ENCODE results near the gene SIKE1. TPM values are rescaled to one million over a fixed set of nuclear protein-coding genes. Genes with fewer than 3 reads are reported as not detected.
"Not testable (repeated sequence)": the region's sequence is repeated elsewhere in the genome, so short reads cannot be mapped to it uniquely, and the experiment has no call there.

SIKE1 gene
- polyA plus RNA-seq, 3 donors = 15.2 to 30.4 (median 26.9) TPM

DNA sequence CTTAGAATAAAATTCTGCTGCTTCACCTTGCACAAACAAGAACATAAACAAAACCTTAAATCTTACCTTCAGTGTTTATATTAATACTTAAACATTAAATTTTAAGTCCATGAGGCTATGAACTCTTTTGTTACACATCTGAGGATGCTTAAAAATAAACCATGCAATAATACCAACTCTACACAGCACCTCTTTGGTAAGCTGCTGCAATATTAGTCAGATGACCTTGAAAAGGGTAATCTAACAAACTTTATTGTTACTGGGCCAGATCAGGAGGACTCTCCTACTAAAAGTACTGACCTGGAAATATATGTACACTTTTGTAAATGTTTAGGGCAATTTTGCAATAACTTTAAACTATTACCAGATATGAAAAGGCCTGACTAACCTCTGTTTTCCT is 763 bp downstream of the SIKE1 start:
- H3K4me1 ChIP-seq (ENCODE audit: control insufficient read depth in 1 of 2, insufficient read depth in 2 of 2, low read length in 2 of 2) = peaks cover 4 to 14% of the 10 kb centered on the region in 2 donors

DNA sequence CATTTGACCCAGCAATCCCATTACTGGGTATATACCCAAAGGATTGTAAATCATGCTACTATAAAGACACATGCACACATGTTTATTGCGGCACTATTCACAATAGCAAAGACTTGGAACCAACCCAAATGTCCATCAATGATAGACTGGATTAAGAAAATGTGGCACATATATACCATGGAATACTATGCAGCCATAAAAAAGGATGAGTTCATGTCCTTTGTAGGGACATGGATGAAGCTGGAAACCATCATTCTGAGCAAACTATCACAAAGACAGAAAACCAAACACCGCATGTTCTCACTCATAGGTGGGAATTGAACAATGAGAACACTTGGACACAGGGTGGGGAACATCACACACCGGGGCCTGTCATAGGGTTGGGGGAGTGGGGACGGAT is 3.8 kb downstream of the SIKE1 start:
- H3K4me2 ChIP-seq (replicated peaks; ENCODE audit: extremely low read depth, low read length, poor library complexity, severe bottlenecking); H3K9me3 ChIP-seq (replicated peaks in 1 of 2; ENCODE audit: control insufficient read depth in 1 of 2, insufficient read depth in 1 of 2, low read length in 2 of 2); DNase-seq; H2AFZ ChIP-seq (ENCODE audit: insufficient read depth, low read depth, low read length, poor library complexity, severe bottlenecking); H4K20me1 ChIP-seq (ENCODE audit: insufficient read depth, low read length); H3K27ac ChIP-seq (ENCODE audit: low read depth in 1 of 2, low read length in 2 of 2); H3K4me3 Mint-ChIP-seq; H3K9me3 Mint-ChIP-seq; intact Hi-C loops (cut with micrococcal nuclease); H3K27me3 Mint-ChIP-seq (ENCODE audit: low read depth in 3 of 3); H3K27me3 ChIP-seq (ENCODE audit: control insufficient read depth in 2 of 2, insufficient read depth in 2 of 2, low read length in 2 of 2); H3K27ac Mint-ChIP-seq; H3K4me3 ChIP-seq (replicated peaks in 1 of 3; ENCODE audit: low read depth in 2 of 3, low read length in 3 of 3); H3K9ac ChIP-seq (ENCODE audit: insufficient read depth, low read length, poor library complexity, severe bottlenecking): not testable (repeated sequence)
- Histone ChIP-seq H3K36me3 (replicated peaks in 1 of 2; ENCODE audit: control insufficient read depth in 1 of 2, insufficient read depth in 2 of 2, low read length in 2 of 2) (peaks cover 42 to 67% of the 10 kb centered on the region in 2 donors), H3K4me1 (ENCODE audit: control insufficient read depth in 1 of 2, insufficient read depth in 2 of 2, low read length in 2 of 2) (peaks cover 4 to 14% of the 10 kb centered on the region in 2 donors), H3K79me2 (ENCODE audit: insufficient read depth, low read length) (peaks cover 14% of the 10 kb centered on the region)
- H3K36me3 Mint-ChIP-seq = peaks cover 49 to 54% of the 10 kb centered on the region in 2 donors
- H3K4me1 Mint-ChIP-seq = peaks cover 14% of the 10 kb centered on the region
- WGBS (ENCODE audit: insufficient coverage) = no CpG with 5 or more reads among the region's 4 CpGs

More for the DNA sequence above, 763 bp downstream of the SIKE1 start:
- Histone ChIP-seq H3K79me2 (ENCODE audit: insufficient read depth, low read length) (peaks cover 14% of the 10 kb centered on the region), H3K27me3 (ENCODE audit: control insufficient read depth in 2 of 2, insufficient read depth in 2 of 2, low read length in 2 of 2) (peaks cover 5 to 13% of the 10 kb centered on the region in 2 donors), H3K4me2 (replicated peaks; ENCODE audit: extremely low read depth, low read length, poor library complexity, severe bottlenecking) (peak overlapping the region; percentile 79), H3K36me3 (replicated peaks in 1 of 2; ENCODE audit: control insufficient read depth in 1 of 2, insufficient read depth in 2 of 2, low read length in 2 of 2) (peaks cover 24 to 42% of the 10 kb centered on the region in 2 donors), H3K9ac (ENCODE audit: insufficient read depth, low read length, poor library complexity, severe bottlenecking) (peak overlapping the region; percentile 81), H4K20me1 (ENCODE audit: insufficient read depth, low read length) (no peaks in the 10 kb centered on the region), H3K27ac (ENCODE audit: low read depth in 1 of 2, low read length in 2 of 2) (peak overlapping the region in 1 of 2 donors; percentile 82), H2AFZ (ENCODE audit: insufficient read depth, low read depth, low read length, poor library complexity, severe bottlenecking) (peak overlapping the region; percentile 88), H3K4me3 (replicated peaks in 1 of 3; ENCODE audit: low read depth in 2 of 3, low read length in 3 of 3) (peak overlapping the region; percentile 70 to 87 (median 82)), H3K9me3 (replicated peaks in 1 of 2; ENCODE audit: control insufficient read depth in 1 of 2, insufficient read depth in 1 of 2, low read length in 2 of 2) (no peaks in the 10 kb centered on the region)
- Mint-ChIP-seq H3K36me3 (peaks cover 30 to 36% of the 10 kb centered on the region in 2 donors), H3K4me1 (peaks cover 14% of the 10 kb centered on the region), H3K27ac (peak overlapping the region; percentile 95 to 97 (median 96)), H3K27me3 (ENCODE audit: low read depth in 3 of 3) (peaks cover 4 to 16% (median 9%) of the 10 kb centered on the region in 3 donors), H3K4me3 (peak overlapping the region; percentile 99 to 100), H3K9me3 (peaks cover 0 to 3% (median 0%) of the 10 kb centered on the region in 7 donors)
- intact Hi-C loops (cut with micrococcal nuclease) = no loop called here
- DNase-seq = no peak
- TF ChIP-seq, protein P1, sequence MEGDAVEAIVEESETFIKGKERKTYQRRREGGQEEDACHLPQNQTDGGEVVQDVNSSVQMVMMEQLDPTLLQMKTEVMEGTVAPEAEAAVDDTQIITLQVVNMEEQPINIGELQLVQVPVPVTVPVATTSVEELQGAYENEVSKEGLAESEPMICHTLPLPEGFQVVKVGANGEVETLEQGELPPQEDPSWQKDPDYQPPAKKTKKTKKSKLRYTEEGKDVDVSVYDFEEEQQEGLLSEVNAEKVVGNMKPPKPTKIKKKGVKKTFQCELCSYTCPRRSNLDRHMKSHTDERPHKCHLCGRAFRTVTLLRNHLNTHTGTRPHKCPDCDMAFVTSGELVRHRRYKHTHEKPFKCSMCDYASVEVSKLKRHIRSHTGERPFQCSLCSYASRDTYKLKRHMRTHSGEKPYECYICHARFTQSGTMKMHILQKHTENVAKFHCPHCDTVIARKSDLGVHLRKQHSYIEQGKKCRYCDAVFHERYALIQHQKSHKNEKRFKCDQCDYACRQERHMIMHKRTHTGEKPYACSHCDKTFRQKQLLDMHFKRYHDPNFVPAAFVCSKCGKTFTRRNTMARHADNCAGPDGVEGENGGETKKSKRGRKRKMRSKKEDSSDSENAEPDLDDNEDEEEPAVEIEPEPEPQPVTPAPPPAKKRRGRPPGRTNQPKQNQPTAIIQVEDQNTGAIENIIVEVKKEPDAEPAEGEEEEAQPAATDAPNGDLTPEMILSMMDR (IDR thresholded peaks at IDR 0.05) = no peak

Data from CD14-positive monocyte (primary cell).